WERI-Rb-1 (cell line): Measurements from ENCODE around the gene AMER3.

ENCODE experiments used
- DNase-seq: peaks from one replicate; pipeline ENCODE4 v3.0.0-alpha.2; 2020
- H3K27ac ChIP-seq: fragments of 250-450 bp; sonication (Bioruptor Pico); 2 replicates; pipeline ENCODE4 v1.5.1; 2020; ENCODE audit warnings: mild to moderate bottlenecking, moderate library complexity
- H3K27me3 ChIP-seq: fragments of 250-450 bp; sonication (Bioruptor Pico); 2 replicates; pipeline ENCODE4 v1.5.1; 2021; ENCODE audit warnings: mild to moderate bottlenecking, low read depth, moderate library complexity; ENCODE audit not compliant: insufficient read depth, severe bottlenecking
- H3K36me3 ChIP-seq: fragments of 250-450 bp; sonication (Bioruptor Pico); 2 replicates; pipeline ENCODE4 v1.5.1; 2020; ENCODE audit warnings: mild to moderate bottlenecking, moderate library complexity
- H3K4me3 ChIP-seq: 2 replicates; pipeline ENCODE4 v1.5.1; 2011; ENCODE audit warnings: low read depth, mild to moderate bottlenecking, control low read depth, low read length
- H3K9me3 ChIP-seq: fragments of 250-450 bp; sonication (Bioruptor Pico); 2 replicates; pipeline ENCODE4 v1.5.1; 2021; ENCODE audit warnings: mild to moderate bottlenecking, moderate library complexity; ENCODE audit not compliant: severe bottlenecking
- TF ChIP-seq, protein P1 (sequence below): IDR thresholded peaks from 2 replicates; pipeline ENCODE4 v1.5.1; 2011; ENCODE audit warnings: low read depth, mild to moderate bottlenecking, control low read depth, inconsistent platforms, low read length

The AMER3 gene

DNA sequence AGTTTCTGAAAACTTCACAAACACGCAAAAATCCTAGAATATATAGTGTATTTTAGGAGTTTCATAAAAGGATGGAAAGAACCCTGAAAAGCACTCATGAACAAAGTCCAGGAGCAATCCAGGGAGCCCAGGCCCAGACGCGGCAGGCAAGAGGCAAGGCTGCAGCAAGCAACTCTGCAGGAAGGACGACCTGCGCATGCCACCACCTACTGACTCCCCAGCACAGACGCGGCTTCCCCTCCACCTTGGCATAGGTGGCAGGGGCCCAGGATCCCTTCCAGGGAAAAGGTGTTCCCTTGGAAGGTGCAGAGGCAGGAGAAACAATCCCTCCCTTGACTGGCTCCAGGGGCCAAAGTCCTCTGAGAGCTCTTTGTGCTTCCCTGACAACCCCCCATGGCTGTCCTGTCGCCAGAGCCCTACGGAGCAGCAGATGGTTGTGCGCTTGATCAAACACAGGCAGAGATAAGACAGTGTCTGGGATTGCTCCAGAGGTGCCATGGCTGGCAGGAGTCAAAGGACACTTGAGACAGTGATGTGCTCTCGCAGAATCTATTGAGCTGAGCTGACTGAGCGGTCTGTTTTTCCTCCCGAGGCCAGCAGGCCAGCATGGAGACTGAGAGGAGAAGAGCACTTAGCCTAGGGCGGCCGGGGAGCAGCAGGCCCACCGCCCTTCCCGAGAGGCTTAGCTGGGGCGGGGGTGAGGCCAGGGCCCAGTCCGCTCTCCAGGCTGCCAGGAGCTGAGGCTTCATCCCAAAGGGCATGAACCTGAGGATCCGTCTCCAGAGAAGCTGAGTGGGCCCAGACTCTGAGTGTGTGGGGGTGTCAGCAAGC lies 10.8 kb upstream of the AMER3 start:
- peak; percentile 85 for DNase-seq
- peak overlapping the region; percentile 9; the same call in 1 of the 2 replicates for H3K4me3 ChIP-seq
- H3K27me3 ChIP-seq, result no peaks in the 10 kb centered on the region
- TF ChIP-seq, protein P1, sequence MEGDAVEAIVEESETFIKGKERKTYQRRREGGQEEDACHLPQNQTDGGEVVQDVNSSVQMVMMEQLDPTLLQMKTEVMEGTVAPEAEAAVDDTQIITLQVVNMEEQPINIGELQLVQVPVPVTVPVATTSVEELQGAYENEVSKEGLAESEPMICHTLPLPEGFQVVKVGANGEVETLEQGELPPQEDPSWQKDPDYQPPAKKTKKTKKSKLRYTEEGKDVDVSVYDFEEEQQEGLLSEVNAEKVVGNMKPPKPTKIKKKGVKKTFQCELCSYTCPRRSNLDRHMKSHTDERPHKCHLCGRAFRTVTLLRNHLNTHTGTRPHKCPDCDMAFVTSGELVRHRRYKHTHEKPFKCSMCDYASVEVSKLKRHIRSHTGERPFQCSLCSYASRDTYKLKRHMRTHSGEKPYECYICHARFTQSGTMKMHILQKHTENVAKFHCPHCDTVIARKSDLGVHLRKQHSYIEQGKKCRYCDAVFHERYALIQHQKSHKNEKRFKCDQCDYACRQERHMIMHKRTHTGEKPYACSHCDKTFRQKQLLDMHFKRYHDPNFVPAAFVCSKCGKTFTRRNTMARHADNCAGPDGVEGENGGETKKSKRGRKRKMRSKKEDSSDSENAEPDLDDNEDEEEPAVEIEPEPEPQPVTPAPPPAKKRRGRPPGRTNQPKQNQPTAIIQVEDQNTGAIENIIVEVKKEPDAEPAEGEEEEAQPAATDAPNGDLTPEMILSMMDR, result no peak
- no peaks in the 10 kb centered on the region for H3K36me3 ChIP-seq
- peak overlapping the region; percentile 89 for H3K27ac ChIP-seq
- peaks cover 2% of the 10 kb centered on the region for H3K9me3 ChIP-seq

DNA sequence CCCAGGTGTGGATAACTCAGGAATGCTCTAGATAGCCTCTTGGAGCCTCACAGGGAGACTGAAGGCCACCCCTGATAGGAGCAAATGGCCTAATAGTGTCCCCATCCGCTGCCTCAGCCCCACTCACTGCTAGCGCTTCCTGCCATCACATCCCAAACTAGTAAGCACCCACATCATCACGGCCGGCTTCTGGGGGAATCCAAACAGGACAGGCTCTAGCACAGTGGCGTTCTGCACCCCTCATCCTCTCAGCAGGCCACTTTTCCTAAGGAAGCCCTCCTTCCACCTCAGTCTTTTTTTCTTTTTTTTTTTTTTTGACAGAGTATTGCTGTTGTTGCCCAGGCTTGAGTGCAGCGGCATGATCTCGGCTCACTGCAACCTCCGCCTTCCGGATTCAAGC lies 6.3 kb upstream of the AMER3 start:
- Histone ChIP-seq H3K27me3 (no peaks in the 10 kb centered on the region), H3K36me3 (no peaks in the 10 kb centered on the region), H3K27ac (no peak overlapping the region), H3K4me3 (no peak overlapping the region), H3K9me3 (peaks cover 2% of the 10 kb centered on the region)
- no peak for DNase-seq
- TF ChIP-seq, protein P1, result no peak

DNA sequence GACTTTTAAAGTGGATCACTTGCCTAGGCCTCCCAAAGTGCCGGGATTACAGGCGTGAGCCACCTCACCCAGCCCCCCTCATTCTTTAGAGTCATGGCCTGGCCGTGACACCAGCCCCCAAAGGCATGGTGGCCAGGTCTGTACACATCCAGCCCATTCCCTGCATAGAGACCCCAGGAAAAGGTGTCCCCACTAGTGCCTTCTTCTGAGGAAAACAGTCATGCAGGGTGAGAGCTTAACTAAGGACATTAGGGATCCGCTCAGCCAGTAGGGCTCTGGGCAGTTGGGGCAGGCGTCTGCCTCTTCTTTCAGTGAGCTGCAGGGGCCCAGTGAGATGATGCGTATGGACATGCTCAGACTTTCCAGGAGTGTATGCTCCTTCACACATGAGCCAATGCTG lies 5.7 kb upstream of the AMER3 start:
- no peak for DNase-seq
- no peak overlapping the region for H3K4me3 ChIP-seq
- TF ChIP-seq, protein P1, result no peak

DNA sequence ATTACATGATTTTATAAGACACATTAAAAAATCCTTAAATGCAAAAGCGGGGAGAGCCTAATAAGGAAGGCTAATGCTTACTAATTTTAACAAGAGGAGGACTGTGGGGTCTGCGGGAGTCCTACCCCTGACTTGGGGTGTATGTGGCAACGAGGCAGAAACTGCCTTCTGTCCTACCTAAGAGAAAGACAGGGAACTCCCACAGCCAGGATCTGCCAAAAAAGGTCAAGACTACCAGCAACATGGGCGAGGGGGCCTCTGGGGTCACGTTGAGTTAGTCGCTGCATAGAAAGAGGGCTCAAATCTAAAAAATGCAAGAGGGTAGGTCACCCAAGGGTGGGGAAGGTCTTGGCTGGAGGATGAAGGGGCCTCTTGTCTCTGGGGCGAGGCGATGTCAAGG lies 529 bp upstream of the AMER3 start:
- Histone ChIP-seq H3K36me3 (no peaks in the 10 kb centered on the region; the same call in 1 of the 2 replicates), H3K9me3 (no peaks in the 10 kb centered on the region), H3K4me3 (peak overlapping the region; percentile 84), H3K27me3 (no peaks in the 10 kb centered on the region), H3K27ac (peak overlapping the region; percentile 92)
- TF ChIP-seq, protein P1, result no peak
- no peak for DNase-seq

More for the DNA sequence above, 5.7 kb upstream of the AMER3 start:
- Histone ChIP-seq H3K36me3 (no peaks in the 10 kb centered on the region), H3K27ac (no peak overlapping the region), H3K9me3 (peaks cover 2% of the 10 kb centered on the region), H3K27me3 (no peaks in the 10 kb centered on the region)

DNA sequence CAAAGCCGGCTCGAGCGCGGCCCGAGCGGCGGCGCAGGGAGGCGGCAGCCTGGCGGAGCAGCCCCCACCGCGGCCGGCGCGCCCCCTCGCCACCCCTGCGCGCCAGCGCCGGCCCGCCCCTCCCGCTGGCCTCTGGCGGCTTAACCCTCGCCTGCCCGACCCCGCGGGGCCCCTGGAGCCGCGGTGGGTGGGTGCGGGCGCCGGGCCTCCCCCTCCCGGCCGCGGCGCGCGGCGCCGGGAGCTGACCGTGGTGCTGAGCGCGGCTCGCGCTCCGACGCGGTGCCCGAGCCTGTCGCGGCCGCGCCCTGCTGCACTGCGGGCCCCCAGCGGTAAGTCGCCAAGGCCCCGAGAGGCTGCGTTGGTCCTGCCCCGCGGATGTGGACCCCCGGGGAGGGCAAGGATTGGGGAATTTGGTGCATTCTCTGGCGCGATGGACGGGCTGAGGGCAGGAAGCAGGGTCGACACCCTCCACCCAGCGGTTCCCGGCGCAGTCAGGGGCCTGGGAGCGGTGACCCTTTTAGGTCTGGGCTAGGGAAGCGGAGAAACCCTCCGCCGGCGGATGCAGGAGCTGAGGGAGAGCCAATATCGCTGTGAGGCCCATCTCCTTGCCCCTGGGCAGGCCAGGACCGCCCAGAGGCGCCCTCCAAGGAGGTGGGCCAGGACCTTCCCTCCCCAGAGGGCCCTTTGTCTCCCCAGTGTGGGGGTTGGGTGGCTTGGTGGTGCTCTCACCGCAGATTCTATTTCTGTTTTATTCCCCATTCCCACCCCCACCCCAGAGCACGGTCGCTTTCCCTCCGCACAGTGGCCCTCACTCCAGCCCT lies 923 bp downstream of the AMER3 start:
- DNase-seq, result peak; percentile 56

More for the DNA sequence above, 923 bp downstream of the AMER3 start:
- no peaks in the 10 kb centered on the region for H3K27me3 ChIP-seq
- H3K4me3 ChIP-seq, result peak overlapping the region; percentile 88
- TF ChIP-seq, protein P1, result no peak
- H3K27ac ChIP-seq, result peak overlapping the region; percentile 94
- H3K36me3 ChIP-seq, result no peaks in the 10 kb centered on the region; the same call in none of the 2 replicates
- no peaks in the 10 kb centered on the region for H3K9me3 ChIP-seq
